Islet of Langerhans (tissue), 1 donor: ENCODE data around the gene USP6.
"Not testable (repeated sequence)": the region's sequence is repeated elsewhere in the genome, so short reads cannot be mapped to it uniquely, and the experiment has no call there.

Experiments used
- FAIRE-seq: peaks from one replicate; lab custom pipeline; 2011; peaks lifted over from hg19 to GRCh38; lab: Jason Lieb, UNC

The USP6 gene

GRCh38 chr17:5115673-5116651 lies at the start of gene USP6:
TSS of gene USP6 (plus strand) at chr17:5116032. CDS start at chr17:5130368, 14,336 bp downstream.
- no peak for FAIRE-seq

- FAIRE-seq: no peak
Measured at GRCh38 chr17:5068236-5068635, 47.6 kb upstream of the USP6 start.

GRCh38 chr17:5069724-5070123 lies 46.1 kb upstream of the USP6 start:
- FAIRE-seq: no peak

GRCh38 chr17:5075472-5075871 lies 40.4 kb upstream of the USP6 start:
- FAIRE-seq: not testable (repeated sequence)

GRCh38 chr17:5077275-5077674 lies 38.6 kb upstream of the USP6 start:
- FAIRE-seq: not testable (repeated sequence)

GRCh38 chr17:5077781-5078105 lies 38.1 kb upstream of the USP6 start:
- FAIRE-seq: no peak

GRCh38 chr17:5078106-5079028 lies 37.5 kb upstream of the USP6 start, which contains the start of gene ZFP3:
TSS of gene ZFP3 (plus strand) at chr17:5078467. CDS start at chr17:5091505, 13,038 bp downstream.
- no peak for FAIRE-seq

- no peak for FAIRE-seq
Measured at GRCh38 chr17:5080591-5080990, 35.2 kb upstream of the USP6 start.

GRCh38 chr17:5092218-5093010 lies 23.4 kb upstream of the USP6 start:
- FAIRE-seq: no peak

GRCh38 chr17:5096731-5097100 lies 19.1 kb upstream of the USP6 start:
- FAIRE-seq: no peak

- no peak for FAIRE-seq
Measured at GRCh38 chr17:5097101-5097834, 18.6 kb upstream of the USP6 start.

GRCh38 chr17:5099271-5099670 lies 16.6 kb upstream of the USP6 start:
- no peak for FAIRE-seq

GRCh38 chr17:5100832-5101231 lies 15.0 kb upstream of the USP6 start:
- FAIRE-seq: no peak

GRCh38 chr17:5110816-5111215 lies 5.0 kb upstream of the USP6 start:
- no peak for FAIRE-seq

- FAIRE-seq: no peak
Measured at GRCh38 chr17:5111402-5112204, 4.2 kb upstream of the USP6 start, which contains the start of gene ZNF232. TSS of gene ZNF232 (minus strand) at chr17:5111878. CDS start at chr17:5111822, 56 bp downstream.

- FAIRE-seq: no peak
Measured at GRCh38 chr17:5118219-5118618, 2.4 kb downstream of the USP6 start.

- FAIRE-seq: no peak
Measured at GRCh38 chr17:5120036-5120435, 4.2 kb downstream of the USP6 start.

GRCh38 chr17:5120436-5121185 lies 4.8 kb downstream of the USP6 start:
- not testable (repeated sequence) for FAIRE-seq

- FAIRE-seq: no peak
Measured at GRCh38 chr17:5121186-5121841, 5.5 kb downstream of the USP6 start.
